Measurements from ENCODE around the gene C5orf52.

DNA sequence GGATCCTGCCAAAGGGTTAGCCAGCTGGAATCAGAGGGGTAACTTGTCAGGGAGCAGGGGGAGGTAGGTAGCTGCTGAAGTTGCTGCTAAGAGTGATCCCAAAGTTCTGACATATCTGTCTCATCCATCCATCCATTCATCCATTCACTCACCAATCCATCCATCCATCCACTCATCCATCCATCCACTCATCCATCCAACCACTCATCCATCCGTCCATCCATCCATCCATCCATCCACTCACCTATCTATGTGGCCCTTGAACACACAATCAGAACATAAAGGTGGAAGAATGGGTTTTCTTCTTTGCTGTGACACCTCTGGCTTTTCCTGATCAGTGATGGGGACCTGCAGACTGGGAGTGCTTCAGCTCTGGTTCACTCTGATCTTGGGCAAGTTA lies 3.0 kb upstream of the C5orf52 start:
- TF ChIP-seq POLR2AphosphoS5 (IDR thresholded peaks at IDR 0.05) (no peak), EP300 (IDR thresholded peaks at IDR 0.05; ENCODE audit: low read depth) (no peak)

Data from transverse colon (tissue), 3 donors.